ENCODE results near the gene LARGE1.

Gene LARGE1

DNA sequence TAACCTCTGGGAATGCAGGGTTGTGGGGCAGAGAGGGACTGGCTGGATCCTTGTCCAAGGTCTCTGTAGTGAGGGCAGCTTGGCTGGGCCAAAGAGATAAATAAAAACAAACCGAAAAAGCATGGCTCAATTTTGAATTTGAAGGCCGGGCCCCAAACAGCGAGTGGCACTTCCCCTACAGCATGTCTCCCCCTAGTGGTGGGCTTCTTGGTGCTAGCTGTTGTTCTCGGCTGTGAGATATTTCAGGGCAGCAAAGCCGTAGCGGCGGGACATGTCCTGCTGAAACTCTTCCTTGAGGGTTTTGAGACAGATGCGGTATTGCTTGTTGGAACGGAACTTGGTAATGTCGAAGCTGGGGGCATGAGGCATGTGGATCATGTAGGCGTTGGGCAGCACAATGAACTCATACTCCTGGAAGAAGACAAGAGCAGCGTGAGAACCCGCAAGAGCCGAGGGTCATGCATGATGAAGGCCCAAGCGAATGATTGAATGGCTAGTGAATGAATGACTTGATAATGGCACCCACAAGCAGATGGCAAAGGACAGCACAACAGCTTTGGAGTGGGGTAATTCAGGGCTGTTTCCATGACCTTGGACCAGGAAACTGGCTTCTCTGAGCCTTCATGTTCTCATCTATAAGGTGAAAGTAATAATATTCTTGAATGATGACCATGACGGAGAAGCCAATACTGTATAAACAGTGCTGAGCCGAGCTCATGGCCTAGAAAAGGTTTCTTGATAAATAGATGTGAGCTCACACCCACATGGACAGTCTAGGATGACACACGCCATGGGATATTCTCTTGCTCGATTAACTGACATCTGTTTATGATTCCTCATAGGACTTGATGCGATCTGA is 645.8 kb downstream of the LARGE1 start:
- peak; percentile 65 for DNase-seq

GRCh38 chr22:33272871-33273270 is 647.4 kb downstream of the LARGE1 start:
- DNase-seq, result no peak

GRCh38 chr22:33272180-33272579 is 648.1 kb downstream of the LARGE1 start:
- no peak for DNase-seq

DNA sequence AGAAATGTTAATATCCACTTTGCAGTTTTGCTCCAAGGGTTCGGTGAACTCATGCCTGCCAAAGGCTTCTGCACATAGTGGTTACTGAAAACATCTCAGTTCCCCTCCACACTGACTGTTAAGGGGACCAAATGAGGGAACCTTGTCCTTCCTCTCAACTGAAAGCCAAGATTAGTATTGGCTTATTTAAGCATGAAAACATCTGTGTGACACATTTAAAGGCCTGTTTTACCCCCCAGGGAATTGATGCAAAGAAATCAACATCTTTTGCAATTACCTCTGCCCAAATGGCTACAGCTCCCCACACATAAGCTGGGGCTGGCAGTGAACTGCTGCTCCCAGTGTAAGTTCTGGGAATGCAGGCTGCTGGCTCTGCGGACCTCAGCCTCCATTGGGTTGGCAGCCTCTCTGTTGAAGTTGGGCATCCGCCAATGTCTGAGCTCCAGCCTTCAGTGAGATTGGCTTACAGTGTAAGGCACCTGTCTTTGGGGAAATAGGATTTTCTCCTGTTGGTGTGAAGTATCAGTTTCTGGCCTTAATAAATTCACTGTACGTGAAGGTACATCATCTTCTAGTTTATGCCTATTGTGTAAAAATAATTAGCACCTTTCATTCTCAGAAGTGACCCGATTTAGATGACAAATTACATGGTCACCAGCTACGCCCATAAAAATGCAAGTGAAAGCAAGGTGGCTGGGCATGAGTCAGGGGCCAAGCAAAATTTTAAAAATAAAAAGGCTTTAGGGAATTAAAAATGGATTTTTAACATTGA is 648.7 kb downstream of the LARGE1 start:
- DNase-seq, result no peak

- DNase-seq, result no peak
These were observed 649.7 kb downstream of the LARGE1 start for GRCh38 chr22:33270596-33270995.

GRCh38 chr22:33261699-33262098 is 658.6 kb downstream of the LARGE1 start:
- no peak for DNase-seq

- DNase-seq, result no peak
These were observed 659.8 kb downstream of the LARGE1 start for GRCh38 chr22:33260498-33260897.

DNA sequence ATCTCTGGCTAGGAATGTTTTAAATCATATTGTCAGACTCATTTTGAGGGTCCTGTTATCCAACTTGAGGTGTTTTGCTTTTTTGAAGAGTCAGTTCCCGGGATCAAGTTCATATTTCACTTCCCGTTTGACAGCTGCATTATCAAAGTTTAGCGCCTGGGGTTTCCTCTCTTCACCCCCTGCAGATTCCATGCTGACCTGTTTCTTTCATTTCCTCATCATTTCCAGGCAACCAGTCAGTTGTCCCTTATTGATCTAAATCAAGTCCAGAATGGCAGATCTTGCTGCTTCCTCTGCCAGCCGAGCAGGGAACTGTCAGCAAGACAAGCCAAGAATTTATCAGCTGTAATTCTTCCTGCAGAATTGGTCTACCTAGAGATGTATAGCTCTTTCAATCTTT is 664.5 kb downstream of the LARGE1 start:
- DNase-seq, result no peak

- no peak for DNase-seq
These were observed 671.3 kb downstream of the LARGE1 start for GRCh38 chr22:33248948-33249347.

GRCh38 chr22:33247758-33248157 is 672.5 kb downstream of the LARGE1 start:
- no peak for DNase-seq

- no peak for DNase-seq
These were observed 678.2 kb downstream of the LARGE1 start for GRCh38 chr22:33242078-33242477.

DNA sequence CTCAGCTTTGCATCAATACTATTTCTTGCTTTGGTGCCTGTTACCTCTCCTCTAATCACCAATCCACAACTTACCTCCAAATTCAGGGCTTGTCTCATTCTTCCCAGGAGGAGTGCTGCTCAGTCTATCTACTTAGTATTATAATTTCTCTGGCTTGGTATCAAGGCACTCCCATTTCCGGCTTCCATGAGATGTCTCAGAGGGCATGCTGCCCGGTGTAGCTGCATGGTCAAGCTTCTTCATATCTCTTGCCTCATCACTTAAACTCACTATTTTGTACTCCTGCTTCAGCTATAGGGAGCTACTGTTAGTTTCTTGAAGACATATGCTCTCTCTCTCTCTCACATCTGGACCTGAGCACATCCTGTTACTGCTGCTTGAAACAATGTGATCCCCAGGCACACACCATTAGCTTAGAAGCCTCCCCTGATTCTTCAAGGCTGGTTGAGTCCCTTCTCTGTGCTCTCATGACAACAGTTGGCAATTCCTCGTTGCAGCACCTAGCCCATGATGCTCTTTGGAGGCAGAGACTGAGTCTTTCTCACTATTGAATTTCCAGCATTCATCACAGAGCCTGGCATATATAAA is 679.3 kb downstream of the LARGE1 start:
- no peak for DNase-seq

GRCh38 chr22:33232071-33232470 is 688.2 kb downstream of the LARGE1 start:
- DNase-seq, result no peak

DNA sequence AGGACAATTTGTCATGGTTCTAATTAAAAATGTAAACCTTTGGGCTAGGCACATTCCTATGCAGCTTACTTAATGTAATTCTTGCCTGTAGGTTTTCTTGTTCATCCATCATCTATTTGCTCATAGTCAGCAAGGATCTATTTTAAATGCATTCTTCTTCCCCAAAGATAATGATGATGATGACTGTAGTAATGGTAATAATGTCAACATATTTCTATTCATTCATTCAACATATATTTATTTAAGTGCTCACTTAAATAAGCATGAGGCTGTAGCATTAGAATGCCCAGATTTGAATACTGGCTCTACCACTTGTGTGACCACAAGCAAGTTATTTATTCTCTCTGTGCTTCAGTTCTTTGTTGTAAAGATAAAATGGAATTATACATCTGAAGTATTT is 692.5 kb downstream of the LARGE1 start:
- DNase-seq, result no peak

- DNase-seq, result no peak
These were observed 695.4 kb downstream of the LARGE1 start for GRCh38 chr22:33224841-33225240.

All from hematopoietic multipotent progenitor cell treated with erythropoietin and hydrocortisone succinate and interleukin-3 and kit ligand, for 4 days (in vitro differentiated cells).